Fibroblast of lung (primary cell): ENCODE data around the gene DCTN4.

Experiments
- EZH2 ChIP-seq: IDR thresholded peaks from 2 replicates; pipeline ENCODE4 v1.5.1; 2012; ENCODE audit warnings: low read length, control low read depth, mild to moderate bottlenecking; ENCODE audit errors: missing control alignments
- TF ChIP-seq, protein P1 (sequence below), 2 donors: IDR thresholded peaks in 1 of 2; conservative IDR thresholded peaks in 1 of 2; 1 replicate in 1 of 2; 2 replicates in 1 of 2; pipeline ENCODE4 v1.5.1; 2011 to 2012; ENCODE audit warnings: low read length in 2 of 2, control low read depth in 1 of 2, inconsistent platforms in 1 of 2, low read depth in 1 of 2, mild to moderate bottlenecking in 1 of 2

GRCh38 chr5:150706776-150707390 is 51.9 kb downstream of the DCTN4 start:
- TF ChIP-seq, protein P1, sequence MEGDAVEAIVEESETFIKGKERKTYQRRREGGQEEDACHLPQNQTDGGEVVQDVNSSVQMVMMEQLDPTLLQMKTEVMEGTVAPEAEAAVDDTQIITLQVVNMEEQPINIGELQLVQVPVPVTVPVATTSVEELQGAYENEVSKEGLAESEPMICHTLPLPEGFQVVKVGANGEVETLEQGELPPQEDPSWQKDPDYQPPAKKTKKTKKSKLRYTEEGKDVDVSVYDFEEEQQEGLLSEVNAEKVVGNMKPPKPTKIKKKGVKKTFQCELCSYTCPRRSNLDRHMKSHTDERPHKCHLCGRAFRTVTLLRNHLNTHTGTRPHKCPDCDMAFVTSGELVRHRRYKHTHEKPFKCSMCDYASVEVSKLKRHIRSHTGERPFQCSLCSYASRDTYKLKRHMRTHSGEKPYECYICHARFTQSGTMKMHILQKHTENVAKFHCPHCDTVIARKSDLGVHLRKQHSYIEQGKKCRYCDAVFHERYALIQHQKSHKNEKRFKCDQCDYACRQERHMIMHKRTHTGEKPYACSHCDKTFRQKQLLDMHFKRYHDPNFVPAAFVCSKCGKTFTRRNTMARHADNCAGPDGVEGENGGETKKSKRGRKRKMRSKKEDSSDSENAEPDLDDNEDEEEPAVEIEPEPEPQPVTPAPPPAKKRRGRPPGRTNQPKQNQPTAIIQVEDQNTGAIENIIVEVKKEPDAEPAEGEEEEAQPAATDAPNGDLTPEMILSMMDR (conservative IDR thresholded peaks at IDR 0.05 in 1 of 2, IDR thresholded peaks at IDR 0.05 in 1 of 2; ENCODE audit: low read depth in 1 of 2, low read length in 2 of 2), result no peak
- TF ChIP-seq EZH2, result no peak
